ENCODE results near the gene CAMK2B. TPM values are rescaled to one million over a fixed set of nuclear protein-coding genes. Genes with fewer than 3 reads are reported as not detected.

CAMK2B gene
- total RNA-seq, 1 donor from 2014 or later: 0.09 TPM

DNA sequence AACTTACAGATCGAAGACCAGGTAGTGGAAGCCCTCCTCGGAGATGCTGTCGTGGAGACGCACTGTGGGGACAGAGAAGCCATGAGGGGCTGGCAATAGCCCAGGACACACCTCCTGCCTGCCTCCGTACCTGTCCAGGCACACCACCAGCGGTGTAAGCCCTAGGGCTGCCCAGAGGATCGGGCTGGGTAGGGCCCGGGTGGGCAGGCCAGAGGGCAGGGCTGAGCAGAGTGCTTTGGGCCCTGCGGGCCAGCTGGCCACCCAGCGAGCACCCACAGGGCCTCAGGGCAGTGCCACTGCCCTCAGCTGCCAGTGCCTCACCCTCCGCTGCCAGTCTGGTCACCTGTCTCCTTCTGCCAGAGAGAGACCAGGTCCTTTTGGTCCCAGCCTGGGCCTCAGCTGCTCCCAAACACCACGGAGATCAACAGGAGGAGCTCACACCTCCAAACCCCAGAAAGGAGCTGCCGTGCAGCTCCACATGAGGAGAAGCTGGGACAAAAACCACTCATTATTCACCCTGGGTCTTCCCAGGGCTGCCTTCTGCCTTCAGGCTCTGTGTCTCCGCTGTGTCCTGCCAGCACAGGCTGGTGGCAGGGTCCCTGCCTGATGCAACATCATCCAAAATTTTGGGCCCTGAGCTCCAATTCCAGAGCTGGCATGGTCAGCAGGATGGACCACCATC, 66.4 kb downstream of the CAMK2B start:
- Histone ChIP-seq H3K27ac (no peak overlapping the region), H3K4me2 (no peak overlapping the region), H3K9me3 (ENCODE audit: low read depth) (no peaks in the 10 kb centered on the region), H3K4me3 (no peak overlapping the region), H4K20me1 (ENCODE audit: low read depth) (no peaks in the 10 kb centered on the region), H3K4me1 (no peaks in the 10 kb centered on the region), H3F3A (ENCODE audit: low read depth) (no peaks in the 10 kb centered on the region), H3K27me3 (no peaks in the 10 kb centered on the region), H3K79me2 (ENCODE audit: low read depth) (no peaks in the 10 kb centered on the region), H2AFZ (replicated peaks) (no peak overlapping the region), H3K36me3 (no peaks in the 10 kb centered on the region), H3K9ac (no peak overlapping the region)
- DNase-seq (ENCODE audit: low spot score): no peak
- Mint-ChIP-seq H3K27ac (peak overlapping the region; percentile 58), H3K4me3 (no peak overlapping the region), H3K9me3 (peaks cover 6% of the 10 kb centered on the region), H3K4me1 (peaks cover 18% of the 10 kb centered on the region), H3K36me3 (no peaks in the 10 kb centered on the region), H3K27me3 (ENCODE audit: insufficient read depth, low read depth) (peaks cover 11% of the 10 kb centered on the region)
- TF ChIP-seq EZH2 (IDR thresholded peaks at IDR 0.05) (no peak), EZH2phosphoT487 (IDR thresholded peaks at IDR 0.05) (no peak)
- TF ChIP-seq, protein P1, sequence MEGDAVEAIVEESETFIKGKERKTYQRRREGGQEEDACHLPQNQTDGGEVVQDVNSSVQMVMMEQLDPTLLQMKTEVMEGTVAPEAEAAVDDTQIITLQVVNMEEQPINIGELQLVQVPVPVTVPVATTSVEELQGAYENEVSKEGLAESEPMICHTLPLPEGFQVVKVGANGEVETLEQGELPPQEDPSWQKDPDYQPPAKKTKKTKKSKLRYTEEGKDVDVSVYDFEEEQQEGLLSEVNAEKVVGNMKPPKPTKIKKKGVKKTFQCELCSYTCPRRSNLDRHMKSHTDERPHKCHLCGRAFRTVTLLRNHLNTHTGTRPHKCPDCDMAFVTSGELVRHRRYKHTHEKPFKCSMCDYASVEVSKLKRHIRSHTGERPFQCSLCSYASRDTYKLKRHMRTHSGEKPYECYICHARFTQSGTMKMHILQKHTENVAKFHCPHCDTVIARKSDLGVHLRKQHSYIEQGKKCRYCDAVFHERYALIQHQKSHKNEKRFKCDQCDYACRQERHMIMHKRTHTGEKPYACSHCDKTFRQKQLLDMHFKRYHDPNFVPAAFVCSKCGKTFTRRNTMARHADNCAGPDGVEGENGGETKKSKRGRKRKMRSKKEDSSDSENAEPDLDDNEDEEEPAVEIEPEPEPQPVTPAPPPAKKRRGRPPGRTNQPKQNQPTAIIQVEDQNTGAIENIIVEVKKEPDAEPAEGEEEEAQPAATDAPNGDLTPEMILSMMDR (IDR thresholded peaks at IDR 0.05): no peak

DNA sequence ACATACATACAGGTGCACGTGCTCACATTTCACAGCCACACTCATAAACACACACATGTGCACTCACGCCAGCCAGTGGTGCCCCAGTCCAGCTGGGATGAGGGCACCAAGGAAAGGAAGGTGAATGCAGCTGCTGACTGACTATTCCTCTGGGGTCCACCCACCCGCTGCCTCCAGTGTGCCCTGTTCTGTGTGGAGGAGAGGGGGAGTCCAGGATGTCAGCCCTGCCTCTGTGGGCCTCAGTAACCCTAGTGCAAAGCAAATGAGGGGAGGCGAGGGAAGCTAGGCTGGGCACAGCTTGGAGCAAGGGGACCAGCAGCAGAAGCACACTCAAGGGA, 67.0 kb downstream of the CAMK2B start:
- Mint-ChIP-seq H3K9me3 (peaks cover 6% of the 10 kb centered on the region), H3K27ac (no peak overlapping the region), H3K4me3 (peak overlapping the region; percentile 16), H3K36me3 (no peaks in the 10 kb centered on the region), H3K27me3 (ENCODE audit: insufficient read depth, low read depth) (peaks cover 11% of the 10 kb centered on the region), H3K4me1 (peaks cover 18% of the 10 kb centered on the region)
- Histone ChIP-seq H3K4me1 (no peaks in the 10 kb centered on the region), H3K27ac (no peak overlapping the region), H3K79me2 (ENCODE audit: low read depth) (no peaks in the 10 kb centered on the region), H4K20me1 (ENCODE audit: low read depth) (no peaks in the 10 kb centered on the region), H3K4me3 (no peak overlapping the region), H3K4me2 (no peak overlapping the region), H3K36me3 (no peaks in the 10 kb centered on the region), H3K9me3 (ENCODE audit: low read depth) (no peaks in the 10 kb centered on the region), H2AFZ (replicated peaks) (no peak overlapping the region), H3F3A (ENCODE audit: low read depth) (no peaks in the 10 kb centered on the region), H3K9ac (no peak overlapping the region), H3K27me3 (no peaks in the 10 kb centered on the region)
- no peak for DNase-seq (ENCODE audit: low spot score)
- TF ChIP-seq EZH2 (IDR thresholded peaks at IDR 0.05) (no peak), EZH2phosphoT487 (IDR thresholded peaks at IDR 0.05) (no peak)
- TF ChIP-seq, protein P1 (IDR thresholded peaks at IDR 0.05): no peak

DNA sequence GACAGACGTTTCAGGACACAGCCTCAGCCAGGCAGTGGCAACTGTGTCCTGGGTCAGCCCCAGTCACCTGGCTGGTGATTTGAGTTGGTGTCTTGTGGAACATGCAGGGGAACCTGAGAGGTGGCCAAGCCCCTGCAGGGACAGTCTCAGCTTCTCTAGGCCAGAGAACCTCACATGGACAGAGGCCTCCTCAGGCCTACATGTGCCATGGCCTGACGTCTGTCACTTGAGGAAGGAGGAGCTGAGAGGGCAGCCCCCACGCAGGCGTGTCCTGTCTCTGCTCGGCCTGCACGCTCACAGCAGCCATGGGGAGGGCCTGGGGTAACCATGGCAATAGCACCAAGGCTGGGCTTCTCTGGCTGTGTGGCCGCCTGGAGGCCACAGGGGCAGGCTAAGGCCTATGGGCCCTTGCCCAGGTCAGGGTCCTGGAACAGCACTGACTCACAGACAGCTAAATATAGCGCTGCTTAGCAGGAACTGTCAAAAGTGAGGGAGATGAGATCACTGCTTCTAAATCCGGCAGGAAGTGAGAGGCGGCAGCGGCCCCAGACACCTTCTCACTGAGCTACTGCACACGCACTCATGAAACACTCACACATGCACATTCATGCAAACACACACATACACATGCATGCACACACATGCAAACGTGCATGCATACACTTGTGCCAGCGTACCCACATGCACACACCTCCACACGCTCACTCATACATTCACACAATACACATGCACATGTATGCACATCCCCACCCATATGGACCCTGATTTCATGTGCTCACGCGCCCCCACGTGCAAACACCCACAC, 67.6 kb downstream of the CAMK2B start:
- Histone ChIP-seq H3K4me1 (no peaks in the 10 kb centered on the region), H2AFZ (replicated peaks) (no peak overlapping the region), H3K36me3 (no peaks in the 10 kb centered on the region), H3K27ac (no peak overlapping the region), H3K9me3 (ENCODE audit: low read depth) (no peaks in the 10 kb centered on the region), H3K27me3 (no peaks in the 10 kb centered on the region), H3F3A (ENCODE audit: low read depth) (no peaks in the 10 kb centered on the region), H3K9ac (no peak overlapping the region), H3K79me2 (ENCODE audit: low read depth) (no peaks in the 10 kb centered on the region), H3K4me3 (no peak overlapping the region), H3K4me2 (no peak overlapping the region), H4K20me1 (ENCODE audit: low read depth) (no peaks in the 10 kb centered on the region)
- peak; percentile 40 for DNase-seq (ENCODE audit: low spot score)
- Mint-ChIP-seq H3K4me3 (peak overlapping the region; percentile 16), H3K27me3 (ENCODE audit: insufficient read depth, low read depth) (peaks cover 11% of the 10 kb centered on the region), H3K36me3 (no peaks in the 10 kb centered on the region), H3K9me3 (peaks cover 6% of the 10 kb centered on the region), H3K27ac (peak overlapping the region; percentile 78), H3K4me1 (peaks cover 18% of the 10 kb centered on the region)
- TF ChIP-seq, protein P1 (IDR thresholded peaks at IDR 0.05): no peak
- TF ChIP-seq EZH2phosphoT487 (IDR thresholded peaks at IDR 0.05) (no peak), EZH2 (IDR thresholded peaks at IDR 0.05) (no peak)
